Left kidney (tissue), 8 donors: Measurements from ENCODE around the gene OR4M1. TPM values are rescaled to one million over a fixed set of nuclear protein-coding genes. Genes with fewer than 3 reads are reported as not detected.
"Not testable (repeated sequence)": the region's sequence is repeated elsewhere in the genome, so short reads cannot be mapped to it uniquely, and the experiment has no call there.

Experiments
- DNase-seq: peaks from one replicate; pipeline ENCODE4 v3.0.0-alpha.2; 2013
- long read RNA-seq, 8 donors: transcript quantifications; one replicate each; lab custom pipeline, GENCODE V29; 2026
- polyA plus RNA-seq: library from polyadenylated mRNA; unstranded; fragments of 120-200 nt; gene quantifications from one replicate; pipeline ENCODE4 v1.2.1, GENCODE V29; 2013; ENCODE audit not compliant: insufficient read length

Gene OR4M1
- polyA plus RNA-seq = not detected
- long read RNA-seq, donor 1 = 0 reads
- long read RNA-seq, donor 2 = 0 reads
- long read RNA-seq, donor 3 = 0 reads
- long read RNA-seq, donor 4 = 0 reads
- long read RNA-seq, donor 5 = 0 reads
- long read RNA-seq, donor 6 = 0 reads
- long read RNA-seq, donor 7 = 0 reads
- long read RNA-seq, donor 8 = 0 reads

GRCh38 chr14:19773204-19773603 lies at the start of gene OR4M1:
OR4M1 (plus strand) TSS chr14:19773504; CDS start chr14:19780323, 6,819 bp downstream.
- not testable (repeated sequence) for DNase-seq

DNA sequence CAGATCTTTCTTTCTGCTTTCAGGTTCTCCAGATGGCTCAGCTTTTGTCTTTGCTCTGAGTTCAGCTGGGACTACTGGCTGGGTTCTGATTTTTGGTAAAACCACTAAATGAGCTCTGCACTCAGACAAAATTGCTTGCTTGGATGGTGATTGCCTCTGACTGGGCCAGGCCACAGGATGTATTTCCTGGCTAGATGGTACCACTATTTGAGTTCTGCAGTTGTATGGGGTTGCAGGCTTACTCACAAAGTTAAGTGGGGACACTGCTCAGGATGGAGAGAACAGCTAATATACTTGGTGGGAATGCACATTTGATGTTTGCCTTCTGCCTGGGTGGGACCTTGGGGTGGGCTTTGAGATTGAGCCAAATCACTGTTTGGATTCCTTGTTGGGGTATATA lies 43.9 kb upstream of the OR4M1 start:
- DNase-seq = no peak

DNA sequence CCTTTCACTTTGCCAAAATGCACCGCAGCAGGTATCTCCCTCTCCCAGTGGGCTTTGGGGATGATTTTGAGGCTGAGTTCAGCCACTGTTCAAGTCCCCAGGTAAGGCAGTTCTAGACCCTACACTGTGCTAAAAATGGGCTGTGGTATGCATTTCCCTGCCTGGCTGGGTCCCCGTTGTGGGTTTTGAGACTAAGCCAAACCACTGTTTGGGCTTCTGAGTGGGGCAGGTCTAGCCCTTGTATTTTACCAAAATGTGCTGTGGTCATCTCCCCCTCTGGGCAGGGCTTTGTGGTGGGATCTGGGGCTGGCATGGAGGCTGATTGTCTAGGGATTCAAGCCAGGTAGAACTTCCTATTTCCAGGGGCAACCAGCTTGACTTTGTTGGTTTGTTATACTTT lies 43.5 kb upstream of the OR4M1 start:
- no peak for DNase-seq

DNA sequence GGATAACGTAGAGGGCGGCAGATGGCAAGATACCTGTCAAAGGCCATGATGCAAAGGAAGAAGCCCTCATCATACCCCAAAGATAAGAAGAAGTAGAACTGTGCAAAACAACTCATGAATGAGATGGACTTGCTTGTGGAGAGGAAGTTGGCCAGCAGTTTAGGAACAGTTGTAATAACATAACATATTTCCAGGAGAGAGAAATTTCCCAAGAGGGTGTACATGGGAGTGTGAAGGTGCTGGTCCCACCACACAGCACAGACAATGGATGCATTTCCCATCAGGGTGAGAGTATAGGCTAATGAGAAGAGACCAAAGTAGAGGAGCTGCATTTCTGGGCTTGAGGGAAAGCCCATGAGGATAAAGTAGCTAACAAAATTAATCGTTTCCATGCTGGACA lies 39.4 kb upstream of the OR4M1 start:
- not testable (repeated sequence) for DNase-seq

- no peak for DNase-seq
Observed at GRCh38 chr14:19743256-19743655, 30.0 kb upstream of the OR4M1 start, which contains the start of gene OR4Q3. OR4Q3 (plus strand) TSS chr14:19743571.

- DNase-seq = not testable (repeated sequence)
Observed at GRCh38 chr14:19752316-19752715, 21.0 kb upstream of the OR4M1 start.

- no peak for DNase-seq
Observed at GRCh38 chr14:19754172-19754571, 19.1 kb upstream of the OR4M1 start.

DNA sequence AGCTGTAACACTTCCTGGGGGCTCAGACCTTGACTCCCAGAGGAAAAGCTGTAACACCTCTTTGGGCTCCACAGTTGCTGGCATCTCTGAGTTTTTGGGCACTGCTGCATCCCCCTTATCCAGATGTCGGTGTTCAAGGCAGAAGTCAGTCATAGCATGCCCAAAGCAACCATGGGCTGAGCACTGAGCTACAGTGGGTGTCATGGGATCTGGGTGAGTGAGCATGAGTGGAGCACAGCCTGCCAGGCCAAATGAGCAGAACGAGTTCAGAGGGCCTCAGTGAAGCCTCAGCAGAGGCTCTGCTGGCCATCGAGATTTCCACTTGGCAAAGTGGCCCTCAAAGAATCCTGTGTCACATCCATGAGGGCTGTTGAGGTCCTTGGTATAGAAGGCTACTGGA lies 1.8 kb upstream of the OR4M1 start:
- not testable (repeated sequence) for DNase-seq

DNA sequence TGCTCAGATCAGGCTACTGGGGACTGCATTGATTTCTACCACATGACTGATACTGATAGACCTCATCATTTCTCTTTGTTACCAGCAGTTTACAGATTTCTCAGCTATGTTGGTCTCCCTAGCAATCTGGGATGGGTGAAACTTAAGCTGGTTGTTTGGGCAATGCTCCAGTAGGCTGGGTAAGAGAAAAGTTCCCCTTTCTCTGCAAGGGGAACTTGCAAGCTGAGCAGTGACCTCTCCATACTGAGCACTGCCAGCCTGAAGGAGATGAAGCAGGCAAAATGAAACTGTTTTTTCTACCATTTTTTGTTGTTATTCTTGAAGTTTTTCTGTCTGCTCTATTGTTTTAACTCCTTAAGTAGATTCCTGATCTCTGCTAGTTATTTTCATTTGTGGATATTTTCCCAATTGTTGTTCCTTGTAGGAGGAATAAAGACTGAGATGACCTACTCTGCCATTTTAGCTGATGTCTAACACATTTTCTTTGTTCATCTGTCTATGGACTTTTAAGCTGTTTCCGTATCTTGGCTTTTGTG lies 1.3 kb upstream of the OR4M1 start:
- DNase-seq = no peak

DNA sequence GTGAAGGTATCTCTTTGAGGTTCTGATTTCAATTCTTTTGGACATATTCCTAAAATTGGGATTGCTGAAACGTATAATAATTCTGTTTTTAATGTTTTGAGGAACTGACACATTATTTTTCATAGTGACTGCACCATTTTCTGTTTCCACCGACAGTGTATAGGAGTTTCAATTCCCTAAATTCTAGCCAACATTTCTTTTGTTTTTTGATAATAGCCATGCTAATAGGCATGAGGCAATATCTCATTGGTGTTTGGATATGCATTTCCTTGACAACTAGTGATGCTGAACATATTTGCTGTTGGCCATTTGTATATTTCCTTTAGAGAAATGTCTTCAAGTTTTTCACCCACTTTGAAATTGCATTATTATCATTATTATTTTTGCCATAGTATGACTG lies 850 bp upstream of the OR4M1 start:
- DNase-seq = not testable (repeated sequence)

DNA sequence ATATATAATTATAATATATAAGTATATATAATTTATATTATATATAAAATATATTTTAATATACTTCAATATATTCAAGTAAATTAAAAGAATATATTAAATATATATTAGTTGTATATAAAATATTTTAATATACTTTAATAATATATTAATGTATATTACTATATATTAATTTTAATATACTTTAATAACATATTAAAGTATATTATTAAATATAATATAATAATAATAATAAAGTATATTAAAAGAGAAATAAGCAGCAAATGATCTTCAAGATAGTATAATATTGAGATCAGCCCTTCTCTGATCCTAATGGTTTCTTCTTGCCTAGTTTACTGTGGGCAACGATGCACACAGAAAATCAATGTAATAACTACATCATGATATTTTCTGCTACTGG lies 2.3 kb downstream of the OR4M1 start:
- DNase-seq = no peak

GRCh38 chr14:19785848-19786247 lies 12.5 kb downstream of the OR4M1 start:
- not testable (repeated sequence) for DNase-seq

DNA sequence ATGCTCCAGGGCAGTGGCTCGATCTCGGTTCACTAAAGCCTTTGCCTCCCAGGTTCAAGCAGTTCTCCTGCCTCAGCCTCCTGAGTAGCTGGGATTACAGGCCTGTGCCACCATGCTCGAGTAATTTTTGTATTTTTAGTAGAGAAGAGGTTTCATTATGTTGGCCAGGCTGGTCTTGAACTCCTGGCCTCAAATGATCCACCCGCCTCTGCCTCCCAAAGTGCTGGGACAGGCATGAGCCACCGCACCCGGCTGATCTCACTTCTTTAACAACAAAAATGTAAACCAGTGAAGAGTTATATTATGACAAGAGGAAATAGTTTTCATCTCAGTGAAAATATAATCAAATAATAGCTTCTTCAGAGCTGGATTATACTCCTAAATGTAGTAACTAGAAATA lies 14.0 kb downstream of the OR4M1 start:
- DNase-seq = not testable (repeated sequence)

- not testable (repeated sequence) for DNase-seq
Observed at GRCh38 chr14:19788150-19788549, 14.8 kb downstream of the OR4M1 start.

DNA sequence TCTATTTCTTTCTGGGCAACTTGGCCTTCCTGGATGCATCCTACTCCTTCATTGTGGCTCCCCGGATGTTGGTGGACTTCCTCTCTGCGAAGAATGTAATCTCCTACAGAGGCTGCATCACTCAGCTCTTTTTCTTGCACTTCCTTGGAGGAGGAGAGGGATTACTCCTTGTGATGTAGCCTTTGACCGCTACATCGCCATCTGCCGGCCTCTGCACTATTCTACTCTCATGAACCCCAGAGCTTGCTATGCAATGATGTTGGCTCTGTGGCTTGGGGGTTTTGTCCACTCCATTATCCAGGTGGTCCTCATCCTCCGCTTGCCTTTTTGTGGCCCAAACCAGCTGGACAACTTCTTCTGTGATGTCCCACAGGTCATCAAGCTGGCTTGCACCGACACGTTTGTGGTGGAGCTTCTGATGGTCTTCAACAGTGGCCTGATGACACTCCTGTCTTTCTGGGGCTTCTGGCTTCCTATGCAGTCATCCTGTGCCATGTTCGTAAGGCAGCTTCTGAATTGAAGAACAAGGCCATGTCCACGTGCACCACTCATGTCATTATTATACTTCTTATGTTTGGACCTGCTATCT lies 23.3 kb downstream of the OR4M1 start:
- not testable (repeated sequence) for DNase-seq

DNA sequence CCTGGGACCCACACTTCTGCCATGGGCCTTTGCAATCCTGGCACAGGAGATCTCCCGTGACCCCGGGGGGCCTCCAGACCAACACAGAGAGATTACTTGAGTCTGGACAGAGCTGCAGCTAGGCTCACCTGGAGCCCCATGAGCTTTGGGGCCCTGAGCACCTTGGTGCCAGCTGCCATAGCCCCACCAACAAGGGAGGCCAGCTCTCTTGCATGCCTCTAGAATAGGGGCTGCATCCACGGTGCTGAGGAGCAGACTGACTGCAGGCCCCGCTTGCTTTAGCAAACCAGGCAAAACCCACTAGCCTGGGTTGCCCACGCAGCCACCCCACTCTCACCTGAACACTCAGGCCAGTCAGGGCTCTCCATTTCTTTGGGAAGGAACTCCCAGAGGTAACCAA lies 26.6 kb downstream of the OR4M1 start:
- no peak for DNase-seq

- DNase-seq = no peak
Observed at GRCh38 chr14:19800282-19801117, 27.2 kb downstream of the OR4M1 start.

DNA sequence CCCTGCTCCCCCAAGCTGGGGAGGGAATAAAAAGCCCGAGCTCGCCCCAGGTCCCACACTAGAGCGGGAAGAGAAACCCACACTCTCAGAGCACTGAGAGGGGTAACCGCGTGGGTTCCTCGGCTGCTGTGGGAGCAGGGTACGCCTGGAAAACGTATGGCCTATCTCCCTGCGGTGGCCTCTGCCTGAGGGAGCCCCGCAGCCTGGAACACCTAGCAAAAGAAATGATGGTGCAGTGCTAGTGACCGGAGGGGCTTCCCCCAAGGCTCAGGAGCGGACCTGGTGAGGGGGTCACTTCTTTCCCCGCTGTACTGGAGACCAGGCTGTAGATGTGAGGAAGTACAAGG lies 27.8 kb downstream of the OR4M1 start:
- no peak for DNase-seq

GRCh38 chr14:19803470-19803869 lies 30.2 kb downstream of the OR4M1 start, which contains the start of gene OR4N2:
OR4N2 (plus strand) TSS chr14:19803770; CDS start chr14:19827449, 23,679 bp downstream.
- DNase-seq = not testable (repeated sequence)

DNA sequence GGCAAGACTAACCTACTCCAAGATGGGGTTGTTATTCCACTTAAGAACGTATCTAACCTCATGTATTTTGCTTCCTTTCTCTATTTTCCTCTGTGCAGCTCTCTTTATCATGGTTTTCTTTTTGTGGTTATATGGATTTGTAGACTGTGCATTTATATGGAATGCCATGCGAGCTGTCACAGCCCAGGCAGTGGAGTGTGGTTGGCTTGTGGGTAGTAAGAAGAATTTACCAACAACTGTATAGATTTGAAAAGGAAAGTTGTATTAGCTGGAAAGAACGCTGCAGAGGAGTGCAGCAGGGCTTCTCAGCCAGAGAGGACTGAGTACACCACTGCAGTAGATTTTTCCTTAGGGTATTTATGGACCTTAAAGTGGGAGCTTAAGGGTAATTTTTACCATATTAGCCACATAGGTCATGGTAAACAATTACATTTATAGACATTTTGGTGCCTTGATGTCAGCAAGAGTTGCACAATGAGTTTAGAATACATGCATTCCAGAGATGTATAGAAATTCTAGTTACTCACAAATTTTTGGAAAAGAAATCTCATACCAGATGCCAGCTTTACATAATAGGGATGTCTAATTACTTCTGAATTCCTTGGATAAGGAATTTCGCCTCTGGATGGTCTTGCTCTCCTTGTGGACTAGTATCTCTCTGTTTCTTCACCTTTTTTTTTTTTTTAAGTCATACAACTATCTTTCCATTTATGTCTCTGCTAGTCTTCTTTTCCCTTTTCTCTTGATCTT lies 40.0 kb downstream of the OR4M1 start:
- DNase-seq = not testable (repeated sequence)

- DNase-seq = not testable (repeated sequence)
Observed at GRCh38 chr14:19819879-19820278, 46.6 kb downstream of the OR4M1 start.

GRCh38 chr14:19821016-19821415 lies 47.7 kb downstream of the OR4M1 start:
- DNase-seq = not testable (repeated sequence)
